Measurements from ENCODE around the gene GSG1L. TPM values are rescaled to one million over a fixed set of nuclear protein-coding genes. Genes with fewer than 3 reads are reported as not detected.
"Not testable (repeated sequence)": the region's sequence is repeated elsewhere in the genome, so short reads cannot be mapped to it uniquely, and the experiment has no call there.

The GSG1L gene
- total RNA-seq, 1 experiment from 2014 or later: not detected

DNA sequence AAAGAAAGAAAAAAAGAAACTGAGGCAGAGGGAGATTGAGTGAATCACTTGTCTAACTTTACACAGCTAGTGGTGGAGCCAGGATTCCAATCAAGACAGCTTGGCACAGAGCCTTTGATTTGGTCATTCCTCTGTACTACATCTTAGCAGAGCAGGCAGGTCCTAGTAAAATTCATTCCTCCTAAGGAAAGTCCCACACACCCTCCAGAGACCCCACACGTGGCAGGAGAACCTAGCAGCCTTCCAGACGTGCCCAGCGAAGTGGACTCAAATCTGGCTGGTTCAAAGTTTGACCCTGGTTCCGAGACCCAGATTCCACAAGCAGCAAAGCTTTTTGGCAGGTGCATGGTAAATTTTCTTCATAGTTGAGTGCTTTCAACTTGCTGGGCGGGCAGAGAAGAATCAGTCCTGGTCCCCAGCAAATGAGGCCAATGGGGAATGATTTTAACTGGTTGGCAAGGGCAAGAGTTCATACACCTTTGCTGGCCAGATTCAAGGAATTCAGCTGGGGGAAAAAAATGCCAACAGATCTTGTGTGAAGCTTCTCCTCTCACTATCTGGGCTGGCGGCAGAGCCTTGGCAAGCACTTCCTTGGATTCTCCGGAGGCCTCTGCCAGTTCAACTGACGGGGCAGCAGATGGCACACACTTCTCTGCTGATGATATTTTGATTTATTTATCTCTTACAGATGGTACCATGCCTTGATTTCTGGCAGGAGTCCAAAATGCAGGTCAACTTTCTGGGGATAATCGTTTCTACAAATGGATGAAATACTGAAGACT, 82.4 kb downstream of the GSG1L start:
- no peak for DNase-seq (ENCODE audit: low read depth)

DNA sequence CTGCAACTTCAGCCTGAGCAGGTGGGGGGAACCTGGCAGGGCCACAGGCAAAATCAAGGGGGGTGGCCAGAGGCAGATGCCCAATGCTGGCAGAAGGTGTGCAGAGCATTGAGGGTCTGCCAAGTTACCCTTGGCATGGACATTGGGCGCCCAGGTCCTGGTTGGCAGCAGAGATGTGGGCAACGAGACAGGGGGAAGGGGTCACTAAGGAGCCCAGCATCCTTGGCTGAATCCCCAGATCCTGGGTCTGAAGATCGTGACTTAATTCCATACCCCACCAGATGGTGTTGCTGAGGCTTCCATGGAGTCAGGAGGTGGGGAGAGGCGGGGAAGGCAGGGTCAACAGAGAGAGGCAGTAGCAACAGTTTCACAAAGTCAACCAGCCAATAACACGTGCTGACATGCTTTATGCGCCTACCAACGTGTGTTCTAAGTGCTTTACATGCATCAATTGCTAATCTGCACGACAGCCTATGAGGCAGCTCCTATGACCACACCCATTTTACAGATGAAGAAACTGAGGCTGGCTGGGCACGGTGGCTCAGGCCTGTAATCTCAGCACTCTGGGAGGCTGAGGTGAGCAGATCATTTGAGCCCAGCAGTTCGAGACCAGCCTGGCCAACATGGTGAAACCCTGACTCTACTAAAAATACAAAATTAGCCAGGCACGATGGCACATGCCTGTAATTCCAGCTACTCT, 83.3 kb downstream of the GSG1L start:
- no peak for DNase-seq (ENCODE audit: low read depth)

- not testable (repeated sequence) for DNase-seq (ENCODE audit: low read depth)
These were observed 83.8 kb downstream of the GSG1L start for GRCh38 chr16:27979668-27980067.

DNA sequence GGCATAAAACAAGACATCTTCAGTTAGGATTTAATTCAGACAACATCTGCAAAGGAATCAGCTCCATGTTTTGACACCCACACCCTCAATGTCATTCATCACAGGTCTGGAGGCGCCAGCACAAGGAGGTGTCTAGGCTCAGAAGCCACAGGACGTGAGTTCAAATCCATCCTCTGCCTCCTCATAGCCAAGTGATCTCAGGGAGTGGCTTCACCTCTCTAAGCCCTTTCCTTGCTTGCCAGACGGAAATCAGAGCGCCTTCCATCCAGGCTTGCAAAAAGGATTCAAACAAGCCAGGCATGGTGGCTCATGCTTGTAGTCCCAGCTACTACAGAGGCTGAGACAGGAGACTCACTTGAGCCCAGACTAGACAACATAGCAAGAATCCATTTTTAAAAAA, 84.6 kb downstream of the GSG1L start:
- no peak for DNase-seq (ENCODE audit: low read depth)

DNA sequence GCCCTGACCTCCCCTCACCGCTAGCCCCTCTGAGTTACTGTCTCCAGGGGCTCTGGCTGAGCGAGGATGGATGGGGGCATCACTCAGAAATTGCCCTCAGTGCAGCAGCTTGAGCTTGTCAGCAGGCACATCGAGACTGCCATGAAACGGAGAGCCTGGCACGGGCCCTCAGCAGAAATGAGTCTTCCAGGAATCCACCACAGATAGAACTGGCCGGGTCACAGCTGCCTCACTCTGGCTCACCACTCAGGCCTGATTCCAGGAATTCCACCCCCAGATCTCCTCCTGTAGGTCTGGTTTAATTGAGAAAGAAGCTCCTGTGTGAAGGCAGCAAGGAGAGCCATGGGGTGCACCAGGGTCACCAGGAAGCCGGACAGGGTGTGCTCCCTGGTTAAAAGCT, 85.5 kb downstream of the GSG1L start:
- DNase-seq (ENCODE audit: low read depth): peak; percentile 24

DNA sequence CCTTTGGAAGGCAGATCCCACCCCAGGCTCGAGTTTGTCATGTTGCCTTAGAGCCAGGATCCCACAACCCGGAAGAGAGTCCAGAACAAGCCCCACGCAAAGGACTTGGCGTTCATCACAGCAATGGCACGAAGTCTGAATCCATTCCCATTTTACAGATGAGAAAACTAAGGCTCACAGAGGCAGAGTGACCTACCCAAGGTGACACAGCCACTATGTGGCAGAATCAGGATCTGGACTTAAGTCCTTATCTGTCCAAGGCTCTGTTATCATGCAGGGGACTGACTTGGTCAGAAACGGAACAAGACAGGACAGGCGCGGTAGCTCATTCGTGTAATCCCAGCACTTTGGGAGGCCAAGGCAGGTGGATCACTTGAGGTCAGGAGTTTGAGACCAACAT, 86.5 kb downstream of the GSG1L start:
- no peak for DNase-seq (ENCODE audit: low read depth)

- DNase-seq (ENCODE audit: low read depth): no peak
These were observed 88.5 kb downstream of the GSG1L start for GRCh38 chr16:27974896-27975540.

DNA sequence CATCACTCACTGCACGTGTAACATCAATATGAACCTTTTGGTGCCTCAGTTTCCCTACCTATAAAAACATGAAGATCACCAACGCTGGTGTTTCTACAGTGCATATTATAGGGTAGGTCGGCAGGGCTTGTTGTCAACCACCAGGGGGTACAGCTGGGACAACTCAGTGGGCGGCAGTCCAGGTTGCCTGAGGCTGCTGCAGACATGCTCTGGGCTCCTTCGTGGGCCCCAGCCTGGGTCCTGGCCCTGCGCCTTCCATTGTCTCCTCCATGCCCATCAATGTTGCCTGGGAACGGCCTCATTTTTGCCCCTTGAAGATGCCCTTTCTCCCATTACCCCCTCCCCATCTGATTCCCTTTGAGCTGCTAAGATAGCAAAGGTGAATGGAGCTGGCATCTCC, 89.8 kb downstream of the GSG1L start:
- no peak for DNase-seq (ENCODE audit: low read depth)

GRCh38 chr16:27972500-27972899, 91.0 kb downstream of the GSG1L start:
- peak; percentile 19 for DNase-seq (ENCODE audit: low read depth)

- peak; percentile 38 for DNase-seq (ENCODE audit: low read depth)
These were observed 93.9 kb downstream of the GSG1L start for GRCh38 chr16:27969574-27969973.

GRCh38 chr16:27967169-27967568, 96.3 kb downstream of the GSG1L start:
- no peak for DNase-seq (ENCODE audit: low read depth)

GRCh38 chr16:27966756-27967155, 96.8 kb downstream of the GSG1L start:
- no peak for DNase-seq (ENCODE audit: low read depth)

DNA sequence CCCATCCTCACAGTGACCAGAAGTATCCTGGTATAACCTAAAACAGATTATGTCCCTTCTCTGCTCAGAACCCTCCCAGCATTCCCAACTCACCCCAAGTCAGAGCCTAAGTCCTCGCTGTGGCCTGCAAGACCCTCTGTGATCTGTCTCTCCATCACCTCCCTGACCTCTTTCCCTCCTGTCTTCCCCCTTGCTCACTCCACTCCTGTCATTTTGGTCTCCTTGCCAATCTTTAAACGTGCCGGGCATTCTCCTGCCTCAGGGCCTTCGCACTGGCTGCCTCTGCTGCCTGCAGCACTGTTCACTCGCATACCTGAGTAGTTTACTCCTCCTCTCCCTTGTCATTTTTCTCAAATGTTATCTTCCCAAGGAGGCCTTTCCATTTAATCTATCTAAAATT, 97.7 kb downstream of the GSG1L start:
- no peak for DNase-seq (ENCODE audit: low read depth)

GRCh38 chr16:27963471-27963965, 100.0 kb downstream of the GSG1L start:
- DNase-seq (ENCODE audit: low read depth): no peak

DNA sequence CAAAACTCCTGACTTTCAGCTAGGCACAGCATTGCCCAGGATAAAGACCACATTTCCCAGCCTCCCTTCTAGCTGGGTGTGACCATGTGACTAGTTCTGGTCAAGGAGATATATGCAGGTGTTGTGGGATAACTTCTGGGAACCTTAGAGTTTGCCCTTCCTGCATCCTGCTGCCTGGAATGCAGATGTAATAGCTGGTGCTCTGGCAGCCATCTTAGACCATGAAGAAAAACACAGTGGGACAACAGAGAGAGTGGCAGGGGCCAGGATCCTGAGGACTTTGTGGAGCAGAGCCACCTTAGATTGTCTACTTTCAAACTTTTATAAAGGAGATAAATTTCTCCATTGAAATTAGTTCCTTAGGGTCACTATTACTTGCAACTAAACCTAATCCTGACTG, 101.3 kb downstream of the GSG1L start:
- DNase-seq (ENCODE audit: low read depth): no peak

GRCh38 chr16:27961296-27961620, 102.3 kb downstream of the GSG1L start:
- DNase-seq (ENCODE audit: low read depth): no peak

GRCh38 chr16:27960619-27961295, 102.8 kb downstream of the GSG1L start:
- DNase-seq (ENCODE audit: low read depth): no peak

- DNase-seq (ENCODE audit: low read depth): no peak
These were observed 103.6 kb downstream of the GSG1L start for GRCh38 chr16:27959914-27960313.

DNA sequence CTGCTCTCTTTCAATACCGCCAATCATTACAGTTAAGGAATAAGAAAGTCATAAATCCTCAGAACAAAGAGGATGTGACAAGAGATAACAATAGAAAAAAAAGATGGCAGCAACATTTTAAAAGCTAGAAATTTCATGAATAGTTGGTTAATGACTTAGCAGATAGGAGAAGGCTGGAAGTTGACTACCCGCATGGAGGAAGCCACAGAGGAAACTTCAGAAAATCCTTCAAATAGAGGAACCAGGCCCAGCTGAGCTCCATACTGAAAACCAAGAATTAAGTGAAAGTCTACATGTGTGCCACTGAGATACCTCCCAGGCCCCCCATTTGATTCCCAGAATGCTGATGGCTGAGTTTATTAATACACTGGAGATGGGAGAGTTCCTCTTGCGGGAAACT, 109.3 kb downstream of the GSG1L start:
- DNase-seq (ENCODE audit: low read depth): no peak

DNA sequence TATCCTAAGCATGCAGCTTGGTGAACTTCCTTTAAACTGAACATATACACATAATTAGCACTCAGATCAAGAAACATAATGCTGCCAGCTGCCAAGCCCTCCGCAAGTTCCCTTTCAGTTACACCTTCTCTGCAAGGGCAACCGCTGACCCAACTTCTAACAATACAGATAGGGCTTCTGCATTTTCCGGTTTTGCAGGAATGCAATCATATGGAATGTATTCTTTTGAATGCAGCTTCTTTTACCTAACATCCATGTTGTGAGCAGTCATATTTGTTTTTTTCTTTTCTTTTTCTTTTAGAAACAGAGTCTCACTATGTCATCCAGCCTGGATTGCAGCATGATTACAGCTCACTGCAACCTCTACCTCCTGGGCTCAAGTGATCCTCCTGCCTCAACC, 110.7 kb downstream of the GSG1L start:
- DNase-seq (ENCODE audit: low read depth): no peak

DNA sequence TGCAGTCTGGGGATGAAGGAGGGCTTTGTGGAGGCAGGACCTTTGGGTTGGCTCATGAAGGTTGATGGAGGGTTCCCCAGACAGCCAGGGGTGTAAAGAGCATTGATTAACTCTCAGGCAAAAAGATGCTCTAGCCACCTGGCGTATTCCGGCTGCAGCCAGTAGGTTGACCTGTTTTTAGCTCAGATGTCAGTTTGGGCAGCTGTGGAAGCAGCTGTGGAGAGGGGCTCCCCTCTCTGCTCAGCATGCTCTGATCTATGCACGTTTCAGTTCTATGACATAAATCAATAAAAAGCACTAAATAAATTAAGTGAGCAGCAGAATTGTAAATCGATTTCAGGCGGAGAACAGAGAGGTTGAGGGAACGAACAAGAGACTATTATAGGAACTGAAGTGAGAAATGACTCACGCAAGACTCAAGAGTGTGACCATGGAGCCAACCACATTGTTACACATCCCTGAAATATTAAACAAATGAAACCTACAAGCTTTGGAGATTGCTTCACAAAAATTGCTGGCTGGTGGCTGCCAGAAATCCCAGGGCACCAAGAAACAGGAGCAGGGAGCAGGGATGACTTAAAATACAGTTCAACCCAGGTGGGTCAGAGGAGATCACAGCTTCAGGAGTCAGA, 111.9 kb downstream of the GSG1L start:
- peak; percentile 22 for DNase-seq (ENCODE audit: low read depth)

All from LHCN-M2 (cell line).